ENCODE data around the gene AFF2.

DNA sequence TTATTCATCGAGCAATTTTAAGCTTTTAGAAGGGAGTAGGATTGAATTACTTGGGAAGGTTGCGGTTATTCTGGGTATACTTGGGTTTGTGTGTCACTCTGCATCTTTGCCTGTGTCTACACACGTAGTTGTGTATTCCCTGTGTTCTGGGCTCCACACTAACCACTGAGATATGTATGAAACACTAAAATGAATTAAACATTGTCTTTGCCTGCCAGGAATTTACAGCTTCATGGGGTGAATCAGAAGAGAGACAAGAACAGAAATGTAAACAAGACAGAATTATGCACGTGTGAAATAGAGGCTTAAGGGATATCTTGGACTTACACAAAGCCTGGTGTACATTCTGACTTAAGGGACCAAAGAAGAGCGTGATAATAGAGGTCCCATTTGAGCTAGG lies 228.5 kb downstream of the AFF2 start:
- TF ChIP-seq LEF1 (IDR thresholded peaks at IDR 0.05; ENCODE audit: borderline replicate concordance) = no peak
- no peak for TF ChIP-seq FOXM1 (IDR thresholded peaks at IDR 0.05; ENCODE audit: borderline replicate concordance)
- TF ChIP-seq ARNT (IDR thresholded peaks at IDR 0.05) = no peak
- no peak for TF ChIP-seq L3MBTL2 (conservative IDR thresholded peaks at IDR 0.05)
- no peak for TF ChIP-seq SUZ12 (IDR thresholded peaks at IDR 0.05)
- no peak for TF ChIP-seq SP1 (IDR thresholded peaks at IDR 0.05)
